Smooth muscle cell of the pulmonary artery (primary cell): ENCODE results near the gene SEL1L3. TPM values are rescaled to one million over a fixed set of nuclear protein-coding genes. Genes with fewer than 3 reads are reported as not detected.

Experiments used
- total RNA-seq: library from RNA; depleted of rRNA; stranded (reverse); fragments of >200 nt; gene quantifications from 2 replicates; pipeline ENCODE4 v1.2.3, GENCODE V29; 2014

The SEL1L3 gene
- 116 and 206 TPM in 2 replicates for total RNA-seq

GRCh38 chr4:25862411-25863346, at the start of gene SEL1L3:
Gene SEL1L3, minus strand, starts transcription at chr4:25862988. Its CDS starts 152 bp downstream, at chr4:25862836.

Other genes with a start within 250 kb of the SEL1L3 start
- gene SLC34A2, start 207.1 kb downstream of the SEL1L3 start, total RNA-seq, result 0.03 TPM in 1 of 2 replicates, not detected in the other
- 23.4 and 28.2 TPM in 2 replicates for gene SMIM20, start 51.2 kb upstream of the SEL1L3 start, total RNA-seq